NCI-H2196 treated with DMSO at 0.1 percent for 48 hours (cell line): Measurements from ENCODE around the gene CDK5RAP2.
"Not testable (repeated sequence)": the region's sequence is repeated elsewhere in the genome, so short reads cannot be mapped to it uniquely, and the experiment has no call there.

Experiments
- DNase-seq: peaks from one replicate; lab custom pipeline; 2025; ENCODE audit not compliant: unreplicated experiment; lab: John Stamatoyannopoulos, UW

CDK5RAP2 gene

DNA sequence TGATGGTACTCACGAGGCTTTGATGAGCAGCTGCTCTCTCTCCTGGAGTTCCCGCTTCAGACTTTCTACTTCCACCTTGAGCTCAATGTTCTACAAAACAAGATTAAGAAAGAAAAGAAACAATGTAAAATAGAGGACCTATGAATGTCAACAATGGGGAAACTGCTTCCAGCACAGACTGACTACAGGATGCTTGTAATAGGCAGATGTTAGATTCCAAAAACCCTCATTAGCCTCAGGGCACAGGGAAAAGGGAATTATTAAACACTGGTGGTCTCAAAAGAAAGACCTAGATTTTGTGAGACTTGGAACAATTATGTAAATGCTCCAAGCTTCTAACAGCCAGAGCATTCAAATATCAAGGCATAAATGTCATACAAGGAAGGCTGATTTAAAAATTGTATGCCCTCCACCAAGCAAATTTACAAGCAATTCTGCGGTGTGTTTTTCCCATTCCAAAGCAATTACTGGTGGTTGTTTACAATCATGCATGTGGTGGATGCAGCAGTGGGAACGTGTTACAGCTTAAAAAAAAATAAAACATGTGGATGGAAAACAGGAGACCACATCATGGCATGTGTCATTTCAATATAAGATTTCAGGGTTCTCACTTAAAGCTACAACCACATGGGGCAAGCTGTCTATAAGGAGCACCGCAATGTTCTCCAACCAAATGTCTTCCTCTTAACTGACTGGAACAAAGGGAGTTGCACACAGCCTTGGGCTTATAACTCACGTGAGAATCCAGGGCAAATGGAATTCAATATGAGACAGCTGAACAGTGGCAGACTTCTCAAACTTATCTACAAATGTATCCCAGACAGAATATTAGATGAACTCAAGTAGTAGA is 34.0 kb downstream of the CDK5RAP2 start:
- DNase-seq: no peak

- no peak for DNase-seq
These were observed 35.5 kb downstream of the CDK5RAP2 start for GRCh38 chr9:120544441-120544840.

DNA sequence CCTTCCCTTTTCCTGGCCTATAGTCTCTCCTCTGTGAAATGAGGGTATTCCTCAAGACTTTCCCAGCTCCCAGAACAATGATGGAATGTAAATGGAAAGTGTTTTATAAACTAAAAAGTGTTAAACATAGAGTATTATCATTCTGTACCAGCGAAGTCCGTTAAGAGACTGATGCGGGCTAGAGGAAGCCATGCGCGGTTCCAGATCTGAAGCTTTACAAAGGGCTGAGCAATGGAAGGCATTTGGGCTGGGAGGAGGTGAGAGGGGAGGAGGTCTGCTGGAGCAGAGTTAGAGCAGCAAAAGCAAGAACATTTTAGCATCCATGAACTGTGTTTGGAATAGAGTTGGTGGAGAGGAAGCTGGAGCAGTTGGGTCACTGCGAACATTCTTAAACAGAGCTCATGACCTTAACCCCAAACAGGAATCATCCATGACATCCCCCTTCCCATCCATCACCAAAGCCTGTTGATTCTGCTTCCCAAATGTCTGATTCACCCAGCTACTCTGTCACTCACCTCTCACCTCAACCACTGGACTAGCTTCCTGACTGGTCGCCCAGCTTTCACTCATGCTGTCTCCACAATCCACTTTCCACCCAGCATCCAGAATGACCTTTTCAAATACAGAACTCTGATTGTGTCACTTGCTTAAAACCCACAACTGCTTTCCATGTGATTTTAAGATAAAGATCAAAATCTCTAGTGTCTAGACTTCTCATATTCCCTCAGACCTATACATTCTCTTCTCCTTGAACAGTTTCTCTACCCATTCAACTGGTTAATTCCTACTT is 37.1 kb downstream of the CDK5RAP2 start:
- no peak for DNase-seq

GRCh38 chr9:120541921-120542320 is 38.0 kb downstream of the CDK5RAP2 start:
- DNase-seq: no peak

GRCh38 chr9:120539951-120540350 is 40.0 kb downstream of the CDK5RAP2 start:
- no peak for DNase-seq

- no peak for DNase-seq
These were observed 41.6 kb downstream of the CDK5RAP2 start for GRCh38 chr9:120538339-120538738.

DNA sequence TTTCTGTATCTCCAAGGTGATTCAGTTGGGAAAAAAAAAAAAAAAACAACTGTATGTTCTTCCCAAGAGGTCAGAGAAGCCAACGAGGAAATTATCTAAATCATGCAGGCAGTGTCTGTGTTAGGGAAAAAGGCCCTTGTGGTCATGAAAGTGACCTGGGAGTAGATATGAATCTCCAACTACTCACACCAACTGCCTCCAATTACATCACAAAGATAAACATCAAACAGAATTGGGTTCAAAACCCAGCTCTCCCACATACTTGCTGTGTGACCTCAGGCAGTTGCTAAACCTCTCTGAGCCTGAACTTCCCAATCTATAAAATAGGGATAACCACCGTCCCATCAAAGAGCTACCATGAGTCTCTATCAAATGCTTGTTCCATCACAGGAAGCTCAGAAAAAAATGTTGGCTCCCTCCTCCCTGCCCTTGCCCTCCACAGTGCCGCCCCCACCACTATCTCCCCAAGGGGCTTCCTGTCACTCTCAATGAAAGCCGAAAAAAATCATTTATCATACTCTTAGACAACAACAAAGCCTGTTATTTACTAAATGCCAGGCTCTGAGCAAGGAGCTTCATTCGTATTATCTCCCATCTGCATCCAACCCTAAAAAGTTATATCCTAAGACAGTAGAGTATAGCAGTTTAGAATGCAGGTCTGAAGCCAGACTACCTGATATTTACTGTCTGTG is 42.9 kb downstream of the CDK5RAP2 start:
- no peak for DNase-seq

DNA sequence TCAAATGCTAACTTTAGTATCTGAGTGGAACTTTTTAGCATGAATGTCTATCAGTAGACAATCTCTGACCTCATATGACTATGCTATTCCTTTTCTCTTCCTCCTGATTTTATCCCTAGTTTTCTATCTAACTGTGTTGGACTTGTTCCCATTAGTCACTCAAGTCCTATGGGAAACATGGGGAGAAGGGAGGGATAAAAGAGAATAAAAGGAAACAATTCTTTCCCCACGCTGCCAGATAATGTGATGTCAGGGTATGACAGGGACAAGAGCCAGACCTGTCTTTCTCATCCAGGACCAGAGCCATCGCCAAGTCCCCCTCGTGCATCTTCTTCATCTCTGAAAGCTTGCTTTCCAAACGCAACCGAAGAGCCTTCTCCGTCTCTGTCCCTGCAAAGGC is 43.9 kb downstream of the CDK5RAP2 start:
- DNase-seq: no peak

GRCh38 chr9:120534266-120534665 is 45.7 kb downstream of the CDK5RAP2 start:
- DNase-seq: no peak

DNA sequence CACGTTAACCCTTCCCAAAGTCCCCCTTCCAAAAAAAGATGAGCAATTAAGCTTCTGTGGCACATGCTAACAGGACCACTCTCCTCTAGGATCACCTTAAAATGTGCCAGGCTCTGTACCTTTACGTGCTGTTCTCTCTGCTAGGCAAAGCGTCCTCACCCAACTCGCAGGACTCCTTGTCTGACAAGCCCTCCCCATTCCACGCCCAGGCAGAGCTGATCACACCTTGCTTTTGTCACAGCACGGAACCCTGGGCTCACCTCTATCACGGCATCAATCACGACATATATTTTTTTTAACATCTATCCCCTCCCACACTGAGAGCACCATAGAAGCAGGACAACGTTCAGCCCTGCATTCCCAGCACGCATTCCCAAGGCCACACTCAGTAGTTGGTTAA is 47.1 kb downstream of the CDK5RAP2 start:
- DNase-seq: no peak

DNA sequence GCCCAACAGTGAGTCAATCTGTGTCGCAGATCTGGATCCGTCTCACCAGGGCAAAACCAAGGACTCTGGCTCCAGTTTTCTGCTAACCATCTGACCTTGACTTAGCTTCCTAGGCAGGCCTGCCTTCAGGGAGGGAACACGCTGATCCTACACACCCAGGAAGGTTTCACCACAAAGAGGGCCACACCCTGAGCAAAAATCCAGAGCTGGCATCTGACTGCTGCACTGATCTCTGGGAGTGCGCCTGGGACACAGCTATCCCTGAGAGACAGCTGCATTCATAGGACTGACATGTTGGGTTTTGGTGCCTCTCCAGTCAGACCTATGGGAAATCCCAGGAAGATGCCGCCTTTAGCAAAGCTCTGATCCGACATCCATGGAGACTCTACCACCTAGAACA is 47.5 kb downstream of the CDK5RAP2 start:
- DNase-seq: no peak

- peak; percentile 20 for DNase-seq
These were observed 48.2 kb downstream of the CDK5RAP2 start for GRCh38 chr9:120531683-120532300.

- DNase-seq: not testable (repeated sequence)
These were observed 49.6 kb downstream of the CDK5RAP2 start for GRCh38 chr9:120530220-120530832.

DNA sequence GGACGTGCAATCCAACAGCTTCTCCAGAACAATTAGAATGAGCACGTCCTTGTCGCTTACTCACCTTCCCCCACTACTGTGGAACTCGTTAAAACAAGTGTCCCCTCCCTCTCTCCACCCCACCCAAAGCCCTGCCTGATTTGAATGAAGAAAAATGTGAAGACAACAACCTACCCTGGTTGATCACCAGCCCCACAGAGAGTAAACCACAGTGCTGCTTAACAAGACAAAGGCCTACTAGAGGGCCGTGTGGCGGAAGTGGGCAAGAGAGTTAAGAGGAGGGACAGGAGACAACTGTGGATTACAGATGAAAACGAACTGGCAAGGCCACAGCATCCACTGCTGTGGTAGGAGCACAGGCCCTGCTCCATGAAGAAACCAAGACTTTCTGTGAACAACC is 51.1 kb downstream of the CDK5RAP2 start:
- no peak for DNase-seq

DNA sequence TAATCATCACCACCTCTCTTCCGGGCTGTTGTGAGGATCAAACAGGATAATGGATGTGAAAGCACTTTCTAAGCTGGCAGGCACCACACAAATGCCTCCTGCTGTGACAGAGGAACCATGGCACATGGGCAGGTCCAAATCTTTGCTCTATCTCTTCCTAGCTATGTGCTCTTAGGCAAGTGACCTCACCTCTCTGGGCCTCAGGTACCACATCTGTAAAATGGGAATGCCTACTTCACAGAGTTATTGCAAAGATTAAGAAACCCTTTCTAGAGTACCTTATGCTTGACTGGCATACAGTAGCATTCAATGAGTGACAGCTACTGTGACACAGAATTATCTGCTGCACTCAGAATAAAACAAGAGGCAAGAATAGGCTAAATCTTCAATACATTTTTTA is 51.6 kb downstream of the CDK5RAP2 start:
- DNase-seq: no peak

DNA sequence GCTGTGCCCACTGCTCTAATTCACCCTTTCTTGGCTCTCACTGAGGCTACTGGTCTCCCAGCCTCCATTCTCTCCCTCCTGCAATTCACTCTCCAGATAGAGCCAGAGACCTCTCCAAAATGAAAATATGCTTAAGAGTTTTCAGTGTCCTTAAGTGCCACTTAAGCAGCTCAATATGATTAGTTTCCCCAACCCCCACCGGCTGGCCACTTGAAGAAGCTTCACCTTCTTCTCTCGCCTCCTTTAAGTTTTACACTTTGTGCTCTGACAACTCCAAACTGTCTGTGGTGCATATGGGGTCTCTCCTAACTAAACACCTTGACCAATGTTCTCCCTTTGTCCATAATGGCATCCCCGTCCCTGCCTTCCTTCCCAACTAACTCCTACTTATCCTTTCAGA is 53.4 kb downstream of the CDK5RAP2 start:
- DNase-seq: no peak

DNA sequence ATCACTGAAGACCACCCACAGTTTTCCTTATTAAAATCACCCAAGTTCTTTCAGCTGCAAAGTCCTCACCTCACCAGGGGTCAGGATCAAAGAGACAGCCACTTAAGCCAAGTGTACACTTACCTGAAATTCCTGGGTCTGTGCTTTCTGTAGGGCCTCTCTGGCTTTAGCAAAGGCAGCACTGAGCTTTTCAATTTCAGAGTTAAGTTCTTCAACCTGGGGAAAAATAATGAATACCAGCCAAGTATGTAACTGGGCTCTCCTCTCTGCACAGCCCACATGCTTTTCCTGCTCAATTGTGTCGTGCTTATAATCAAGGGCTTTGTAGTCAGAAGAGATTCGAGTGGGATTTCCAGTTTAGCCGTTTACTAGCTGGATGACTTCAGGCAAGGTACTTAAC is 55.1 kb downstream of the CDK5RAP2 start:
- DNase-seq: no peak

- DNase-seq: no peak
These were observed 55.9 kb downstream of the CDK5RAP2 start for GRCh38 chr9:120524038-120524437.

GRCh38 chr9:120522558-120522957 is 57.4 kb downstream of the CDK5RAP2 start:
- no peak for DNase-seq

GRCh38 chr9:120522032-120522431 is 57.9 kb downstream of the CDK5RAP2 start:
- no peak for DNase-seq

- no peak for DNase-seq
These were observed 58.9 kb downstream of the CDK5RAP2 start for GRCh38 chr9:120521101-120521500.
